NCI-H146 treated with DMSO at 0.1 percent for 48 hours (cell line): ENCODE results near the gene CEP350.
"Not testable (repeated sequence)": the region's sequence is repeated elsewhere in the genome, so short reads cannot be mapped to it uniquely, and the experiment has no call there.

ENCODE experiments used
- DNase-seq: peaks from one replicate; lab custom pipeline; 2025; ENCODE audit not compliant: unreplicated experiment; lab: John Stamatoyannopoulos, UW

Gene CEP350

DNA sequence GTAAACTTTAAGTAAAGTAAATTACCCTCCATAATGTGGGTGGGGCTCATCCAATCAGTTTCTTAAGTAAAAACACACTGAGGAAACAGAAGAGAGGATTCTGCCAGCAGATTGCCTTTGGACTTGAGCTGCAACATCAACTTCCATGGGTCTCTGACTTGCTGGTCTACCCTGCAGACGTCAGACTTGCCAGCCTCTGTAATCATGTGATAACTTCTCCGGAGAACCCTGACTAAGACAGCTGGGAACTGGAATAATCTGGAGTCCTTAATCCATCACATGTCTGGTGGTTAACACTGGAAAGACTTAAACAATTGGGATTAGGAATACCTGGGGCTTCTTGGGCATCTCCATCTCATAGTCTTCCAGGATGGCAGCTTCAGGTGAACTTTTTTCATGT is 13.2 kb upstream of the CEP350 start:
- DNase-seq: no peak

- DNase-seq: no peak
Observed at GRCh38 chr1:179950651-179951050, 4.0 kb upstream of the CEP350 start.

DNA sequence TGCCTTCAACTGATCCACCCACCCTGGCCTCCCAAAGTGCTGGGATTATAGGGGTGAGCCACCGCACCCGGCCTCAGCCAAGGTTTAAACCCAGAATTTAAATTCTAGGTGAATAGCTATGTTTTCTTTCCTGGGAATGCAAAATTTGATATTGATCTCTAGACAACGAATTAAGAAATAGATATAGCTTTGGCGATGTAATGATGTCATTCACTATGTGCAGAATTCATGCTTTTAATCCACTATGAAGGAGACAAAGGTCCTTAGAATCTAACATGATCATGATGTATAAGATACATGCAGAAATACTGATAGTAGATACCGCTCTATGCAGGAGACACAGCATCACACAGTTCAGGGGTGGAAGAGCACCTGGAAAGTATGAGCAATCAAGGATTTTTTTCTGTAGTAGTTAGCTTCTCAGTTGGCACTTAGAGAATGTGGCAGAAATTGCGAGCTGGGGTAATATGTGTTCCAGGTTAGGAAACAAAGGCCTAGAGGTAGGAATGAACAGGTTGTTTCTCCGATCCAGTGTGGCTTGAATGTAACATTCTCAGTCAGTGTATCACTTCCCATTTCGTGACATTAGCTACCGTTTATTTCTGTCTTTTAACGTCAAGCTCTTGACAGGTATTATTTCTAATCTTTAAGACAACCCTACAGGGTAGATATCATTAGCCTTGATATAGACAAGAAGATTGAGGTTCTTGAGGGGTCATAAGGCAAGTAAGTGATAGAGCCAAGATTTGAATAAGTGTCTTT is 3.0 kb upstream of the CEP350 start:
- no peak for DNase-seq

DNA sequence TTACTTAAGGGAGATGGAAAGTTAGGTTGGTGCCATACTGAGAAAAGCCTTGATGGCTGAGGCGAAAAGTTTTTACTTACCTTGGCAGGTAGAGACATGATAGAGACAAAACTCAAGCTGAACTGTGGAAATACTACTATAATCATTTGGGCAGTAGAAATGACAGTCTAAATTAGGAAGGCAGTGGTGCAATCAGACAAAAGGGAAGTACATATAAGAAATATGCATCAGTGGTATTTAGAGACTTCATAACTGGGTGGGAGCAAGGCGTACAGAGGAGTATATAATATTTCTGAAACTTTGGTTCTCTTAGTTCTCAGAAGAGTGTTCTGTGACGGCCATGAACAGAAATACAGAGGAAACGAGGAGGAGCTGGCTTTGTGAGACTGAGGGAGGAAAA is 2.4 kb upstream of the CEP350 start:
- DNase-seq: no peak

GRCh38 chr1:179953974-179954492 is 577 bp upstream of the CEP350 start:
- DNase-seq: peak; percentile 41

DNA sequence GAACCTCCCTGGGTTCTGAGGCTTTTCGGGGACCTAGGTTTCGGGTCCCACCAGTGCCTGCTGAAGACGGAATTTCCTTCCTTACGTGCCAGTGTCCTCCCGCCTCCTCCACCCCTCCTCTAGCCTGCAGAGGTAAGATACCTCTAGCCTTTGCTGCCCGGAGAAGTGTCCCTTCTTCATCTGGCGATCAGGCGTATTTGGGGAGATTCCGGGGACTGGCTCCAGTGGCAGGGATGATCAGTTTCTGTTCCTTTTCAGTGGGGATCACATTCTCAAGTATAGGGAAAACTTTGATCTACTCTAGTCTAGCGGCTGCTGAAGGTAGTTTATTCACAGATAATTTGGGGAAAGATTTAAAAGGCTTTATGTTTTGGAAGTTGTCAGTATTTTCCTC is 674 bp downstream of the CEP350 start:
- peak; percentile 26 for DNase-seq

DNA sequence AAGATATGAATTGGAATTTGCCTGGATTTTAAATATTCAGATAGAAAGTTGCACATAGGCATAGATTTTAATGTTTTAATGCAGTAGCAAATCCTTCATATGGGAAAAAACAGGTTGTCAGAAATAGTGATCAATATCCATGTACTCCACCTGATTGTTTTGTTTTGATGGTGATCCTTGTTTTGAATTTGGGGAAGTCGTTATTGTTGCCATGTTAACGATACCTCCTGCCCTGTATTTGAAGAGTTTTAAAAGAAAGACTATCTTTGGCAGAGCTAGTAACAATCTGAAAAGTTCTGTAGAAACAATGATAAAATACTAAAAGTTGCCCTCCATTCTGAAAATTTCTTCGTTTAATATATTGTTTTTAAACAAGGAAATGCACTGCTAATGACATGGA is 1.1 kb downstream of the CEP350 start:
- no peak for DNase-seq

DNA sequence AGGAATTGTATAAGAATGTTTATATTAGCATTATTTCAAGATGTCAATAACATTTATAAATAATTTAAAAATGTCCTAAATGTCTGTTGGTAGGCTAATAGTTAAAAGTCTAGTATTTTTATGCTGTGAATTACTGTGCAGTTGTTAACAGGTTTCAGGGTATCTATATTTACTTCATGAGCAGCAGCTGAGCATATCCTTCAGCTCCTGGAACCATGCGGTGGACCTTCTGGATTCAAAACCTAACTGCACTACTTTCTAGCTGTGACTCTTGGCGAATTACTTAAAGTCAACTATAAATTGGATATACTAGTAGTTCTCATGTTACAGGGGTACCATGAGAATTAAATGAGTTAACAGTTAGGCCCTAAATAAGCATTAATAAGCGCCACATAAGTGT is 3.7 kb downstream of the CEP350 start:
- no peak for DNase-seq

DNA sequence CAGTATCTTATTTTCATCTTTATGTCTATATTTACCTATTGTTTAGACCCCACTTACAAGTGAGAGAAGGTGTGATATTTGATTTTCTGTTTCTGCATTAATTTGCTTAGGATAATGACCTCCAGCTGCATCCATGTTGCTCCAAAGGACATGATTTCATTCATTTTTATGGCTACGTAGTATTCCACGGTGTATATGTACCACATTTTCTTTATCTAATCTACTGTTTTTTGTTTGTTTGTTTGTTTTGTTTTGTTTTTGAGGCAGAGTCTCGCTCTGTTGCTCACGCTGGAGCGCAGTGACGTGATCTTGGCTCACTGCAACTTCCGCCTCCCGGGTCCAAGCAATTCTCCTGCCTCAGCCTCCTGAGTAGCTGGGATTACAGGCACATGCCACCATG is 7.6 kb downstream of the CEP350 start:
- DNase-seq: not testable (repeated sequence)

GRCh38 chr1:179966551-179966950 is 11.9 kb downstream of the CEP350 start:
- DNase-seq: no peak

GRCh38 chr1:179968284-179968993 is 13.8 kb downstream of the CEP350 start:
- DNase-seq: no peak

- DNase-seq: no peak
Observed at GRCh38 chr1:179968994-179969919, 14.6 kb downstream of the CEP350 start.

- no peak for DNase-seq
Observed at GRCh38 chr1:179969962-179970361, 15.4 kb downstream of the CEP350 start.

- DNase-seq: no peak
Observed at GRCh38 chr1:179971563-179972496, 17.2 kb downstream of the CEP350 start.

GRCh38 chr1:179973198-179974110 is 18.8 kb downstream of the CEP350 start:
- DNase-seq: no peak

- DNase-seq: no peak
Observed at GRCh38 chr1:179976970-179977651, 22.5 kb downstream of the CEP350 start.

DNA sequence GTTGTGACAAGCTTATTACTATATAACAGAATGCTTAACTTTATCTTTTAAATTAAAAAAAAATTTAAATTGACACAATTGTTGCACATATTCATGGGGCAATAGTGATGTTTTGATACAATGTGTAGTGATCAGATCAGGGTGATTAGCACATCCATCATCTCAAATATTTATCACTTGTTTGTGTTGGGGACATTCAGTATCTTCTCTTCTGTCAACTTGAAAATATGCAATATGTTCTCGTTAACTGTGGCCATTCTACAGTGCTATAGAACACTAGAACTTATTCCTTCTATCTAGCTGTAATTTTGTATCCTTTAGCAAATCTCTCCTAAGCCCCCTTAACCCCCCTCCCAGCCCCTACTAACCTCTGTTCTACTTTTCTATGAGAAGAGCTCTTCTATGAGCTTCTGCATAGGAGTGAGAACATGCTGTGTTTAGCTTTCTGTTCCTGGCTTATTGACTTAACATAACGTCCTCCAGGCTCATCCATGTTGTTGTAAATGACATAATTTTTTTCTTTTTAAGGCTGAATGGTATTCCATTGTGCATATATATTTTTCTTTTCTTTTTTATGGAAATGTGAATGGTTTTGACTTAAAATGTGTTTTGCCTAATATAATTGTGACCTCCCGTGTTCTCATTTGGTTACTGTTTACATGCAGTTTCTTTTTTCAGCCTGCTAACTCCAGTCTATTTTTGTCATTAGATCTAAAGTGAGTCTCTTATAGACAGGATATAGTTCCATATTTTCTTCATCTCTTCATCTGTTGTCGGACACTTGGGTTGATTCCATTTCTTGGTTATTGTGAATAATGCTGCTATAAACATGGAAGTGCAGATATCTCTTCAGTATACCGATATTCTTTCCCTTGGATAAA is 23.8 kb downstream of the CEP350 start:
- no peak for DNase-seq

DNA sequence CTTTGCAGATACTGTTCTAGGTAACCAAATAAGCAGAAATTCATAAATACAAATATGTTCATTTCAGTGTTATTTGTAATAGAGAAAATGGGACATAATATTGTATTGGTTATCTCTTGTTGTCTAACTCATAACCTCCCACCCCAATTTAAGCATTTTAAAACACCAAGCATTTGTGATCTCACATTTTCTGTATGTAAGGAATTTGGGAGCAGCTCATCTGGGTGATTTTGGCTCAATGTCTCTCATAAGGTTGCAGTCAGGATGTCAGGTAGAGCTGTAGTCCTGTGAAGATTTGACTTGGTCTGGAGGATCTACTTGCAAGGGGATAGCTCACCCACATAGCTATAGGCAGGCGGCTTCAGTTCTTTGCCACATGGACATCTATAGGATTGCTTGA is 29.5 kb downstream of the CEP350 start:
- no peak for DNase-seq
